Adrenal gland (tissue), 12 donors: ENCODE results near the gene SELENOP. TPM values are rescaled to one million over a fixed set of nuclear protein-coding genes. Genes with fewer than 3 reads are reported as not detected.
"Not testable (repeated sequence)": the region's sequence is repeated elsewhere in the genome, so short reads cannot be mapped to it uniquely, and the experiment has no call there.

Experiments used
- DNase-seq, 7 donors: peaks; one replicate each; pipeline ENCODE4 v3.0.0-alpha.2; 2019 to 2020
- H3K27ac ChIP-seq, 5 donors: fragments of 200-600 bp; sonication (generic) in 4 of 5; 1 replicate in 3 of 5; 2 replicates in 2 of 5; pipeline versions ENCODE4 v1.5.1 to v1.8.0; 2016 to 2020; ENCODE audit warnings: mild to moderate bottlenecking in 1 of 5
- H3K27me3 ChIP-seq: fragments of 200-600 bp; 2 replicates; pipeline ENCODE4 v1.8.0; 2021
- H3K36me3 ChIP-seq, 2 donors: fragments of 200-600 bp; replicated peaks in 1 of 2; 1 replicate in 1 of 2; 2 replicates in 1 of 2; pipeline versions ENCODE4 v1.5.1 to v1.8.0; 2018 to 2022
- H3K4me1 ChIP-seq, 2 donors: fragments of 200-600 bp; replicated peaks in 1 of 2; 1 replicate in 1 of 2; 2 replicates in 1 of 2; pipeline versions ENCODE4 v1.5.1 to v1.8.0; 2018 to 2021
- H3K4me3 ChIP-seq, 4 donors: fragments of 200-600 bp; sonication (generic) in 3 of 4; one replicate each; pipeline ENCODE4 v1.5.1; 2016 to 2018
- H3K9me3 ChIP-seq, 3 donors: fragments of 200-600 bp; sonication (generic) in 1 of 3; replicated peaks in 1 of 3; 1 replicate in 2 of 3; 2 replicates in 1 of 3; pipeline versions ENCODE4 v1.5.1 to v1.8.0; 2016 to 2021
- POLR2A ChIP-seq, 2 donors: fragments of 450-650 bp; IDR thresholded peaks; one replicate each; pipeline ENCODE4 v1.6.1; 2017; ENCODE audit warnings: antibody characterized with exemption in 2 of 2, mild to moderate bottlenecking in 2 of 2, moderate library complexity in 1 of 2
- WGBS, 4 donors: extraction: QIAGEN DNeasy Blood & Tissue Kit in 2 of 4; methylation state at CpG; one replicate each; pipeline versions ENCODE4 v1.1.5 to v1.1.7; 2013 to 2017; 5-methylcytosine and 5-hydroxymethylcytosine counted together
- intact Hi-C, 2 donors: fragments of 100-400 bp; cut with DNase I; formaldehyde crosslinking; loops; one replicate each; pipeline versions ENCODE4 v1.14.1 to v1.15.0; 2022 to 2023
- polyA plus RNA-seq, 3 donors: library from polyadenylated mRNA; stranded (reverse); fragments of 200-250 nt in 2 of 3; fragments of 350-450 nt in 1 of 3; fragmentation: Illumina TruSeq in 1 of 3; extraction: RNeasy Lipid Tissue Mini Kit (QIAGEN cat#74804) in 1 of 3; gene quantifications; one replicate each; pipeline ENCODE4 v1.2.3, GENCODE V29; 2013 to 2014
- total RNA-seq, 9 donors: library from RNA; depleted of rRNA in 4 of 9; stranded (reverse); fragments of >200 nt in 4 of 9; fragments of 120-200 nt in 1 of 9; fragmentation: NEBNext Ultra II Directional in 1 of 9; extraction: Animal tissue kit (Norgen Biotek cat#: 25700) in 1 of 9; gene quantifications; one replicate each; pipeline versions ENCODE4 v1.1.0 to v1.2.4, GENCODE V29; 2013 to 2023
- TF ChIP-seq, protein P1 (sequence below), 6 experiments: fragments of 450-650 bp in 4 of 6; fragments of 200-600 bp in 2 of 6; sonication (generic) in 1 of 6; IDR thresholded peaks; 1 replicate in 5 of 6; 2 replicates in 1 of 6; pipeline versions ENCODE4 v1.5.1 to v1.8.0; 2016 to 2021; ENCODE audit warnings: antibody characterized with exemption in 6 of 6, mild to moderate bottlenecking in 2 of 6, moderate library complexity in 1 of 6
- donor health status: healthy with polysubstance abuse.
- donor health status: Bipolar disorder and iron deficiency.
- donor health status: DM: yes; HTN: yes; CAD: no.
- donor health status: DM: no; HTN: no; CAD: no.
- donor health status: DM: no; HTN: no; CAD: no.
- donor health status: DM: yes; HTN: yes; CAD: no.

Gene SELENOP
- total and polyA plus RNA-seq, 12 donors: 66.0 to 1,654 (median 662) TPM

GRCh38 chr5:42822548-42822947, 10.9 kb upstream of the SELENOP start:
- Histone ChIP-seq H3K27ac (no peak overlapping the region), H3K4me1 (peaks cover 0 to 5% of the 10 kb centered on the region in 2 donors), H3K9me3 (no peaks in the 10 kb centered on the region), H3K36me3 (no peaks in the 10 kb centered on the region), H3K27me3 (no peaks in the 10 kb centered on the region), H3K4me3 (no peak overlapping the region)
- no peak for TF ChIP-seq POLR2A (IDR thresholded peaks at IDR 0.05)
- TF ChIP-seq, protein P1, sequence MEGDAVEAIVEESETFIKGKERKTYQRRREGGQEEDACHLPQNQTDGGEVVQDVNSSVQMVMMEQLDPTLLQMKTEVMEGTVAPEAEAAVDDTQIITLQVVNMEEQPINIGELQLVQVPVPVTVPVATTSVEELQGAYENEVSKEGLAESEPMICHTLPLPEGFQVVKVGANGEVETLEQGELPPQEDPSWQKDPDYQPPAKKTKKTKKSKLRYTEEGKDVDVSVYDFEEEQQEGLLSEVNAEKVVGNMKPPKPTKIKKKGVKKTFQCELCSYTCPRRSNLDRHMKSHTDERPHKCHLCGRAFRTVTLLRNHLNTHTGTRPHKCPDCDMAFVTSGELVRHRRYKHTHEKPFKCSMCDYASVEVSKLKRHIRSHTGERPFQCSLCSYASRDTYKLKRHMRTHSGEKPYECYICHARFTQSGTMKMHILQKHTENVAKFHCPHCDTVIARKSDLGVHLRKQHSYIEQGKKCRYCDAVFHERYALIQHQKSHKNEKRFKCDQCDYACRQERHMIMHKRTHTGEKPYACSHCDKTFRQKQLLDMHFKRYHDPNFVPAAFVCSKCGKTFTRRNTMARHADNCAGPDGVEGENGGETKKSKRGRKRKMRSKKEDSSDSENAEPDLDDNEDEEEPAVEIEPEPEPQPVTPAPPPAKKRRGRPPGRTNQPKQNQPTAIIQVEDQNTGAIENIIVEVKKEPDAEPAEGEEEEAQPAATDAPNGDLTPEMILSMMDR (IDR thresholded peaks at IDR 0.05): no peak
- no peak for DNase-seq
- intact Hi-C loops: no loop called here
- 70 to 89% (median 83%) methylated on average over 2 of the region's 2 CpGs for WGBS, 4 donors

- intact Hi-C loops: loop anchor here in 1 of 2 donors (10.0 kb wide), 1 partner anchor 65 kb away; no protein-coding TSS in a partner anchor
- no peak for DNase-seq
These were observed 8.1 kb upstream of the SELENOP start for GRCh38 chr5:42819745-42820144.

DNA sequence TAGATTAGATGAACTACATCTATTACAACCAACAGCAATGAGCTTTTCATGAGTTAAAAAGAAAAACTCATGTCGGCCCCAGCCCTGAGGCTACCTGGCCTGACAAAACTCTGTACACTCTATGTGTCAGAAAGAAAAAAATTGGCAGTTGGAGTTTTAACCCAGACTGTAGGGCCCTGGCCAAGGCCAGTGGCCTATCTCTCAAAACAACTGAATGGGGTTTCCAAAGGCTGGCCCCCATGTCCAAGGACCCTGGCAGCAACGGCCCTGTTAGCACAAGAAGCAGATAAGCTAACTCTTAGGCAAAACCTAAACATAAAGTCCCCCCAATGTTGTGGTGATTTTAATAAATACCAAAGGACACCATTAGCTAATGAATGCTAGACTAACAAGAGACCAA, 4.9 kb upstream of the SELENOP start:
- intact Hi-C loops: loop anchor here in 1 of 2 donors (10.0 kb wide), 1 partner anchor 68 kb away; no protein-coding TSS in a partner anchor
- H3K36me3 ChIP-seq, H3K4me1 ChIP-seq, DNase-seq, H3K4me3 ChIP-seq, H3K27me3 ChIP-seq, H3K9me3 ChIP-seq, H3K27ac ChIP-seq: not testable (repeated sequence)
- 67 to 77% (median 74%) methylated on average over 2 of the region's 2 CpGs for WGBS, 4 donors

More at GRCh38 chr5:42819745-42820144, 8.1 kb upstream of the SELENOP start:
- 49 to 100% (median 86%) methylated on average over 2 of the region's 2 CpGs for WGBS, 4 donors
- Histone ChIP-seq H3K27me3 (no peaks in the 10 kb centered on the region), H3K9me3 (no peaks in the 10 kb centered on the region), H3K4me3 (no peak overlapping the region), H3K36me3 (no peaks in the 10 kb centered on the region), H3K27ac (no peak overlapping the region), H3K4me1 (no peaks in the 10 kb centered on the region)
- TF ChIP-seq, protein P1 (IDR thresholded peaks at IDR 0.05): no peak
- TF ChIP-seq POLR2A (IDR thresholded peaks at IDR 0.05): no peak

- Histone ChIP-seq H3K27me3 (no peaks in the 10 kb centered on the region), H3K36me3 (no peaks in the 10 kb centered on the region), H3K9me3 (no peaks in the 10 kb centered on the region), H3K4me1 (peaks cover 11% of the 10 kb centered on the region in 2 donors), H3K4me3 (no peak overlapping the region), H3K27ac (no peak overlapping the region)
- no peak for DNase-seq
- WGBS, 4 donors: 90 to 94% (median 91%) methylated on average over 14 to 19 of the region's 19 CpGs
- intact Hi-C loops: loop anchor here in 1 of 2 donors (10.0 kb wide), 1 partner anchor 71 kb away; no protein-coding TSS in a partner anchor
- TF ChIP-seq, protein P1 (IDR thresholded peaks at IDR 0.05): no peak
- no peak for TF ChIP-seq POLR2A (IDR thresholded peaks at IDR 0.05)
These were observed 1.8 kb upstream of the SELENOP start for GRCh38 chr5:42813533-42813932.

DNA sequence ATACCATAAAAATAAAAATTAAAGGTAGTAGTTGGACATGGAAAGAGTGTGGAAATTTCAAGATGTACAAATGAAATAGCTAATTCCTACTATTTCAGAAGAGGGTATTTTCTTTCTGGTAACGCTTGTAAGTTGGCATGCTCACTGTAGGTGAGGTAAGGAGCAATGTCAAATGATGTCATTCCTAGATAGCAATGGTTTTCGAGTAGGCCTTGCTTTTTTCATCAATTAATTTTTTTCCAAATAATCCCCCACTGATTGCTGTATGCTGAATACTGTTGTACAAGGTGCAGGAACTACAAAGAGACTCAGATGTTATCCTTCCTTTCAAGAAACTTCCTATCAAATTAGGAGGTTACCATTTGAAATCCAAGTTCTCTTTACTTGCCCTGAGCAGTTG, 928 bp upstream of the SELENOP start:
- Histone ChIP-seq H3K36me3 (no peaks in the 10 kb centered on the region), H3K27me3 (no peaks in the 10 kb centered on the region), H3K27ac (peak overlapping the region in 2 of 5 donors; percentile 79 to 87), H3K9me3 (no peaks in the 10 kb centered on the region), H3K4me1 (peaks cover 14 to 20% of the 10 kb centered on the region in 2 donors), H3K4me3 (peak overlapping the region in 1 of 4 donors; percentile 79)
- 81 to 87% (median 83%) methylated on average over 2 of the region's 2 CpGs for WGBS, 4 donors
- TF ChIP-seq, protein P1 (IDR thresholded peaks at IDR 0.05): no peak
- TF ChIP-seq POLR2A (IDR thresholded peaks at IDR 0.05): no peak
- DNase-seq: no peak
- intact Hi-C loops: loop anchor here in 1 of 2 donors (10.0 kb wide), 1 partner anchor 72 kb away; no protein-coding TSS in a partner anchor
